ENCODE data around the gene FBLN2.

The FBLN2 gene

DNA sequence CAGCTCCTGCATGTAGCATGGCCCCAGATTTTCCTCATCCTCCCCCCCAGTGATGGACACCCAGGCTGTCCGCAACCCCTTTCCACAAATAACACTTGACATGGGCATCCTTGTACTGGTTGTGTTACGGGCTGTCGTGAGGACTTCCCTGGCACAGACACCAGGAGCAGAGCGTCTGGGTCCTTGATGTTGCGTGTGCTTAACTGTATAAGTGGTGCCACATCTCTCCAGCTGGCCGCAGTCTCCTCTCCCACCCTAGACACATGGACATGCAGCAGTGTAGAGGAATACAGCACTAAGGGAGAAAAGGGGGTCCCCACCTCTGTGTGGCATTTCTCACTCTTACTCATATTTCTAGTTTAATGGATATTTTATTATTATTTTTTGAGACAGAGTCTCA is 56.6 kb downstream of the FBLN2 start:
- no peak overlapping the region for H3K4me3 ChIP-seq (ENCODE audit: low read depth, low read length)
- TF ChIP-seq, protein P1, sequence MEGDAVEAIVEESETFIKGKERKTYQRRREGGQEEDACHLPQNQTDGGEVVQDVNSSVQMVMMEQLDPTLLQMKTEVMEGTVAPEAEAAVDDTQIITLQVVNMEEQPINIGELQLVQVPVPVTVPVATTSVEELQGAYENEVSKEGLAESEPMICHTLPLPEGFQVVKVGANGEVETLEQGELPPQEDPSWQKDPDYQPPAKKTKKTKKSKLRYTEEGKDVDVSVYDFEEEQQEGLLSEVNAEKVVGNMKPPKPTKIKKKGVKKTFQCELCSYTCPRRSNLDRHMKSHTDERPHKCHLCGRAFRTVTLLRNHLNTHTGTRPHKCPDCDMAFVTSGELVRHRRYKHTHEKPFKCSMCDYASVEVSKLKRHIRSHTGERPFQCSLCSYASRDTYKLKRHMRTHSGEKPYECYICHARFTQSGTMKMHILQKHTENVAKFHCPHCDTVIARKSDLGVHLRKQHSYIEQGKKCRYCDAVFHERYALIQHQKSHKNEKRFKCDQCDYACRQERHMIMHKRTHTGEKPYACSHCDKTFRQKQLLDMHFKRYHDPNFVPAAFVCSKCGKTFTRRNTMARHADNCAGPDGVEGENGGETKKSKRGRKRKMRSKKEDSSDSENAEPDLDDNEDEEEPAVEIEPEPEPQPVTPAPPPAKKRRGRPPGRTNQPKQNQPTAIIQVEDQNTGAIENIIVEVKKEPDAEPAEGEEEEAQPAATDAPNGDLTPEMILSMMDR (IDR thresholded peaks at IDR 0.05; ENCODE audit: low read depth, low read length, missing control alignments), result no peak
- no peak for DNase-seq (ENCODE audit: low read depth)

DNA sequence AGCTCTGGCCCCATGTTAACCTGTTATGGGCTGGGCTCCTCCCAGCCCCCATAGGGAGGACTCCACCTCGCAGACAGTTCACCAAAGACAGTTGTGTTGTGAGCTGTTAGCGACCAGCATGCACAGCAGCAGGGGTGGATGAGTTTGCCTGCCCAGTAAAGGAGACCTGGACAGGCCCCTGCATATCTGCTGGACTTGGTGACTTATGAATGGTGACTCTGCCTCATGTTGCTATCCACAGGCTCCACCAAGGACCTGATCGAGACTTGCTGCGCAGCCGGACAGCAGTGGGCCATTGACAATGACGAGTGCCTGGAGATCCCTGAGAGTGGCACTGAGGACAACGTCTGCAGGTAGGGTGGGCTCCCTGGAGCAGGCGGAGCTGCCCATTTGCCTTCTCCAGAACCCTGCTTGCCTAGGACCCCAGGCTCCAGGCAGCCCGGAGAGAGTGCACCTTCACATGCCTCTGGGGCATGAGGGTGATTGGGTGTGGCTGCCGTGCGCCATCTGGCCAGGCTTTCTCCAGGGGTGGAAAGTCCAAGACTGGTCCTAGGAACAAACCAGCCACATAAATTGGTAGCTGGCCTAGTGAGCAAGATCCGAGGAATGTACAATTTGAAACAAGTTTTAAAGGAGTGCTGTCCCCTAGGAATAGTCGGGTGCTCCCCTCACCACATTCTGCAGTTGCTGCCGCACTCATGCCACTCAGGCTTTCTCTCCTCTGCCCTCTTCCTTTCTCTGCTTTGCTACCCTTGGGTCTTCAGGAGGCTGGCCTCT is 59.1 kb downstream of the FBLN2 start:
- no peak overlapping the region for H3K4me3 ChIP-seq (ENCODE audit: low read depth, low read length)
- DNase-seq (ENCODE audit: low read depth), result no peak
- TF ChIP-seq, protein P1 (IDR thresholded peaks at IDR 0.05; ENCODE audit: low read depth, low read length, missing control alignments), result no peak

DNA sequence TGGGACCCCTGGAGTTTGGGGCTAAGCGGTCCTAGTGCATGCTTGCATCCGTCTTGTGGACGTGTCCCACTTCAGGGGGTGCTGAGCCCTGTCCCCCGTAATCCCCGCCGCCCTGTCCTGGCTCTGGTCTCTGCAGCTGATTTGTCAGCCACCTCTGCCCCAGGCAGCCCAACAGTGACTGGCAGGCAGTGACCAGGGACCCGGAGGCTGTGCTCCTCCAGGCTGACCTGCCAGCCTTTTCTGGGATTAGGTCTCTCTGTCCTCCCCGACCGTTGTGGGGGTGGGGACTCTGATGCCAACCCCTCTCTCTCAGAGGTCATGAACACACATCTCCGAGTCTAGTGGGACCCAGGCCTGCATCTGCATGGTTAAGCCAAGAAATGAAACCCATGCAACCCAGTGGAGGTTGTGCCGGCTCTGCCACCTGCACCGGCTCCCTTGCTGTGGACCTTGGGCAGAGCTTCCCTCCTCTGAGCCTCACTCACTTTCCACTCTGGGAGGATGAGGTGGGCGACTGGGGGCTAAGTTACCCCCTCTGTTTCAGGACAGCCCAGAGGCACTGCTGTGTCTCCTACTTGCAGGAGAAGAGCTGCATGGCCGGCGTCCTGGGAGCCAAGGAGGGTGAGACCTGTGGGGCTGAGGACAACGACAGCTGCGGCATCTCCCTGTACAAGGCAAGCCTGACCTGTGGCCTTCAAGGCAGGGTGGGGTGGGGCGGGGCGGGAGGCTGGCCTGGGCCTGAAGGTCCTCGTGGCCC is 60.2 kb downstream of the FBLN2 start:
- TF ChIP-seq, protein P1 (IDR thresholded peaks at IDR 0.05; ENCODE audit: low read depth, low read length, missing control alignments), result no peak
- no peak for DNase-seq (ENCODE audit: low read depth)
- H3K4me3 ChIP-seq (ENCODE audit: low read depth, low read length), result no peak overlapping the region

DNA sequence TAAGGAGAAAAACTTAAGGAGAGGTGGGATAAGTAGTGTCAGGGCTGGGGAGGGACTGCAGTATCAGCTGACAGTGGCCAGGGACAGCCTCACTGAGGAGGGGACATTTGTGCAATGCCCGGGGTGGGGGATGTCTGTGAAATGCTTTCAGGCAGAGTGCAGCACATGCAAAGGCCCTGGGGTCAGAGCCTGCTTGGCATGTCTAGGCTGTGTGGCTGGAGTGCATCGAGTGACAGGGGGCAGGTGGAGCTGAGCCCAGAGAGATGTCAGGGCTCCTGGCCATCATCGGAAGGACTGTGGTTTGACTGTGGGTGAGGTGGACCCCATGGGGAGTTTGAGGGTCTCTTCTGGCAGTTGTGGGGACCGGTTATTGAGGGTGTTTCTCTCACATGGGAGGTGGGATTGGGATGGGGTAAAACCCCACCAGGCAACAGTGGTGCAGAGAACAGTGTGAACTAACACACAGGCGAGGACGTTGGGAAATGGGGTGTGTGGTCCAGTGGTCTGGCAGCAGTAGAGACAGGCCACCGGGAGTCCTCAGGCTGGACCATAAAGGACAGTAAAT is 61.2 kb downstream of the FBLN2 start:
- TF ChIP-seq, protein P1 (IDR thresholded peaks at IDR 0.05; ENCODE audit: low read depth, low read length, missing control alignments), result no peak
- no peak overlapping the region for H3K4me3 ChIP-seq (ENCODE audit: low read depth, low read length)
- no peak for DNase-seq (ENCODE audit: low read depth)

DNA sequence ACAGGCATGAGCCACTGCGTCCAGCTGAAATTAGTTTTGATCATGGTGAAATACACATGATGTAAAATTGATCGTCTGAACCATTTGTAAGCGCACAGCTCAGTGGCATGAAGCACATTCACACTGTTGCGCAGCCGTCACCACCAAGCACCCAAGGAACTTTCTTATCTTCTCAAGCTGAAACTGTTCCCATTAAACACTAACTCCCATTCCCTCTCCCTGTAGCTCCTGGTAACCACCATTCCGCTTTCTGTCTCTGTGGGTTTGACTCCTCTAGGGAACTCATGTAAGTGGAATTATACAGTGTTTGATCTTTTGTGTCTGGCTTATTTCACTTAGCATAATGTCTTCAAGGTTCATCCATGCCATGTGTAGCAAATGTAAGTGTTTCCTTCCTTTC is 62.3 kb downstream of the FBLN2 start:
- TF ChIP-seq, protein P1 (IDR thresholded peaks at IDR 0.05; ENCODE audit: low read depth, low read length, missing control alignments), result no peak
- no peak overlapping the region for H3K4me3 ChIP-seq (ENCODE audit: low read depth, low read length)
- DNase-seq (ENCODE audit: low read depth), result no peak

DNA sequence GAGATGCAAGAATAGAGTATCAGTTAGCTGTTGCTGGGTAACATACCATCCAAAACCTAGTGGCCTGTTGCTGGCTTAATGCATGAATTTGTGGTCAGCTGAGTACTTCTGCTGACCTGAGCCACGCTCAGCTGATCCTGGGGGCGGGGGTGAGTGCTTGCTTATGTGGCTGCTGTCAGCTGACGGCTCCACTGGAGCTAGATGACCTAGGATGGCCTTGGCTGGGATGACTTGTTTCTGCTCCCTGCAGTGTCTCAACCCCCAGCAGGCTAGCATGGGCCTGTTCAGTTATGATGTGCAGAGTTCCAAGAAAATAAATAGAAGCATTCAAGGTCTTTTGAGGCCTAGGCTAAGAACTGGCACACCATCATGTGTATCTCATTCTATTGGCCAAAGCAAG is 63.9 kb downstream of the FBLN2 start:
- TF ChIP-seq, protein P1 (IDR thresholded peaks at IDR 0.05; ENCODE audit: low read depth, low read length, missing control alignments), result no peak
- DNase-seq (ENCODE audit: low read depth), result no peak
- no peak overlapping the region for H3K4me3 ChIP-seq (ENCODE audit: low read depth, low read length)
